GM21515 (cell line): Measurements from ENCODE around the gene GPANK1.

Source experiments
- ATAC-seq: cut with Tn5 transposase; IDR thresholded peaks from one replicate; pipeline ENCODE4 v1.9.1; 2021; ENCODE audit not compliant: unreplicated experiment

The GPANK1 gene

DNA sequence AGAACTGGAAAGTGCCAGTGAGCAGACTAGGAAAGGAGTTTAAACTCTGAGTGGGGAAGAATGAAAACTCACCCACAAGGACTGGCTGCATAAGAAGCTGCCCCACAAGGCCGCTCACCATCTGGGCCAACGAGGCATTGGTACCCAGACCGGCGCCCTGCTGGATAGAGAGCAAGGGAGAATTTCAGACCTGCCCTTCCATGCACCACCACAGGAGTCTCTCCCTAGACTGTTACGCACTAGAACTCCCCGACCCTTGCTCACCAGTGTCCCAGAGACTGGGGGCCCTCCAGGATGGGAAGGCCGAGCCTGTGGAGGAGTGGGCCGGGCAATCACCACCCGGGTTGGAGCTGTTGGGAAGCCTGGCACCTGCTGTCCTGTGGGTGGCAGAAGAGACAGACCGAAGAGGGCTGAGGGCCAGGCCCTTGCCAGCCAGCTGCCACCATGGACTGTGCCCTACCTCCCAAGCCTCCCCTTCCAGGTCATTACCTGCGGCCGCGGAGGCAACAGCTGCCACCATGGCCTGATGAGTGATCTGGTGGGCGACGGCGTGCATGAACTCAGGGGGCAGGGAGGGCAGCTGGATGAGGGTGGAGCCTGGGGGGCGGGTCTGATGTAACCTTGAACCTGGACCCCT lies 20.9 kb downstream of the GPANK1 start:
- no peak for ATAC-seq

DNA sequence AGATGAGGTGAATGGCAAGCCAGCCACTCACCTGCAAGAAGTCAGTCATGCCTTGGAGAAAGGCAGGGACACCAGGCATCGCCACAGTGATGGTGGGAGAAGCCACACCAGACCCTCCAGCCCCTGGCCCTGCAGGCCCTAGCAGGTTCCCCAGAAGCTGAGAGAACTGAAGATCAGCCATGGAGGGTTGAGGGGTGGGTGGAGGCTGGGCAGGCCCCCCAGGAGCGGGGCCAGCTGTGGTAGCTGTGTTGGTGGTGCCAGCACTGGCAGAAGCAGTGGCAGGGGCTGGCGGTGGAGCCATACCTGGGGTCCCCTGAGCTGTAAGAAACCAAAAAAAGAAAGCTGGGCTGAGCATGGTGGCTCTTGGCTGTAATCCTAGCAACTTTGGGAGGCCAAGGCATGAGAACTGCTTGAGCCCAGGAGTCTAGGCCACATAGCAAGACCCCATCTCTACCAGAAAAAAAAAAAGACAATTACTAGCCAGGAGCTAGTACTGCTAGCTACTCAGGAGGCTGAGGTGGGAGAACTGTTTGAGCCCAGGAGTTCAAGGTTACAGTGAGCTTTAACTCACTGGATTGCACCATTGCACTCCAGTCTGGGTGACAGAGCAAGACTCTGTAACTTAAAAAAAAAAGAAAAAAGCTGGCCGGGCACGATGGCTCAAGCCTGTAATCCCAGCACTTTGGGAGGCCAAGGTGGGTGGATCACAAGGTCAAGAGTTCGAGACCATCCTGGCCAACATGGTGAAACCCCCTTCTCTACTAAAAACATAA lies 21.8 kb downstream of the GPANK1 start:
- no peak for ATAC-seq

DNA sequence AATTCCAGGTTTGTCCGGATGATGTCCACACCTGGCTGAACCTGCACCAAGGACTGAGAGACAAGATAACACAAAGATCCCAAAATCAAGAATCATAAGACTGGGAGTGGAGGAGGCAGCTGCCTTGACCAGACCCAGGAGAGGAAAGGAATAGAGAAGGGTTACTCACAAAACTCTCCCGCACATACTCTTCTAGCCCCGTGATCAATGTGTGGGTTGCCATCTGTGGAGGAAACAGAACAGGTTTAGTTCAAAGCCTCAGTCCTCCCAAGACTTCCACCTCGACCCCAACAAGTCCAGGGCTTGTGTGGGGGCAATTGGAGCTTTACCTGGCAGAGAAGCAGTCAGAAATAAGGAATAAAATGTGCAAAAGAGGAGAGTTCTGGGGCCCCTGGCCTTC lies 23.4 kb downstream of the GPANK1 start:
- ATAC-seq: no peak

DNA sequence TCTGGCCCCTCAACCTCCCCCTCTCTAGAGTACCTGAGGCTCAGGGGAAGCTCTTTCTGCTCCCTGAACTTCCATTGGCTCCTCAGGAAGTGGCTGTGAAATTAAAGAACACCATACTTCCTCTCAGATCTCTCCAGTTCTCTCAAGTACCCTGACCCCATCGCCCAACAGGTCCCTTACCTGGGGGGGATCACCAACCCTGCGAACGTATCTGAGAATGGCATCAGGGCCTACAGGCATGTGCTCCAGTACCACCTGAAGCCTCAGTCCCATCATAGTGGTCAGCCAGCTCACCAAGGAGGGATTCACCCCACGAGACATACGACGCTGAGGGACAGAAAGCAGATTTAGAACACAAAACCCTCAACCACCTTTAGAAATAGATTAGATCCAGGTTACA lies 24.2 kb downstream of the GPANK1 start:
- no peak for ATAC-seq

DNA sequence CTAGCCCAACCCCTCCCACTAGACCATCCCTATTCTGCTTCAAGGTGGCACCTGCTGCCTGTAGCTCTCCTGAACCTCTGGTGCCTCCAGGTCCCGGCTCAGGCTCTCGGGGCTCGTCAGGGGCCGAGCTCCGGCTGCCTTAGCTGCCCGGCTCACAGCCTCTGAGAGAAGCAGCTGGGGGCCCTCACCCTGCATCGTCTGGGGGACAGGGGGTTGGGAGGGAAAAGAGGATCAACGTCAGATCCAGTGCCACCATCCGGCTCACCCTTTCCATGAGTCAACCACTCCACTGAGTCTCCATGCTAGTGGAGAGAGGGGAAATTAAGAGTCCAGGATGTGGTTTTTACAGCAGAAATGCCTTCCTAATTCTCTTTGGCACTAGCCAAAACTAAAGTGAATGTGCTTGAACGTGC lies 25.3 kb downstream of the GPANK1 start:
- ATAC-seq: no peak

DNA sequence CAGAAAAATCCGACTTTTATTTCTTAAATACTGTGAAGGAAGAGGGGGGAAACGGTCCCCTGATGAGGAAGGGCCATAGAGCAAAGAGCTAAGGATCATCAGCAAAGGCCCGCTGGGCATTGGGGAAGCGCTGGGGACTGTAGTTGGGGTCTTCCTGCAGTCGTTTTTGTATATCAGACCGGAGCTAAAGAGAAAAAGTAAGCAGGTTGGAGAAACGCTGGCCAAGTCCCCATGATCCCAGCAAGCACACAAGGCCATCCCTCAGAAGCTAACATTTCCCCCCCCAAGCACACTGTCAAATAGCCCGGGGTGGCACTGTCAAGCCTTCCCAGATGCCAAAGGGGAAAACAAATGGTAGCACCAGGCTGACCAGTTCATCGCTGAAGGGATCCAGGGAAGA lies 25.8 kb downstream of the GPANK1 start:
- no peak for ATAC-seq

DNA sequence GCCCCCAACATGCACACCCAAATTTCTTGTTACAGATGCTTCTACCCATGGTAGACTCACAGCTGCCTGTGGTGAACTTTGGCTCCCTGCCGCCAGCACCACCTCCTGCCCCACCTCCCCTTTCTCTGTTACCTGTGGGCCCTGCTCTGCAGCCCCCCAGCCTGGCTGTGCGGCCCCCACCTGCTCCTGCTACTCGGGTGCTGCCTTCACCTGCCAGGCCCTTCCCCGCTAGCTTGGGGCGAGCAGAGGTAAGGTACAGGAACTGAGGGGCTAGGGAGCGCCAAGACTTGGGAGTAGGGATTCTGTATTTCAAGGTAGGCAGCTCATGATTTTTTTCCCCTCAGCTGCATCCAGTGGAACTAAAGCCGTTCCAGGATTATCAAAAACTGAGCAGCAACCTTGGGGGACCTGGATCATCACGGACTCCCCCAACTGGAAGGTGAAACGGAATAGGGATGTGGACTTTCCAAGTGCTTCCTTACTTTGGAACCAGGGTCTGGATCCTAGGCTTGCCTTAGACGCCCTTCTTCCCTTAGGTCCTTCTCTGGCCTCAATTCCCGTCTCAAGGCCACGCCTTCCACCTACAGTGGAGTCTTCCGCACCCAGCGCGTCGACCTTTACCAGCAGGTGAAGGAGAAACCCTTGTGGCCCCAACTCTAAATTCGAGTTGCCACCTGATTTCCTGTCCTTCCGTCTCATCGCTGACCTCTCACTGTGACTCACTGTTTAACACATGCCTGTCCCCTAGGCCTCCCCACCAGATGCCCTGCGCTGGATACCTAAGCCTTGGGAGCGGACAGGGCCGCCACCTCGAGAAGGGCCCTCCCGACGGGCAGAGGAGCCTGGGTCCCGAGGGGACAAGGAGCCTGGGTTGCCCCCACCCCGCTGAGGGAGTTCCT lies 27.9 kb downstream of the GPANK1 start:
- ATAC-seq: no peak

DNA sequence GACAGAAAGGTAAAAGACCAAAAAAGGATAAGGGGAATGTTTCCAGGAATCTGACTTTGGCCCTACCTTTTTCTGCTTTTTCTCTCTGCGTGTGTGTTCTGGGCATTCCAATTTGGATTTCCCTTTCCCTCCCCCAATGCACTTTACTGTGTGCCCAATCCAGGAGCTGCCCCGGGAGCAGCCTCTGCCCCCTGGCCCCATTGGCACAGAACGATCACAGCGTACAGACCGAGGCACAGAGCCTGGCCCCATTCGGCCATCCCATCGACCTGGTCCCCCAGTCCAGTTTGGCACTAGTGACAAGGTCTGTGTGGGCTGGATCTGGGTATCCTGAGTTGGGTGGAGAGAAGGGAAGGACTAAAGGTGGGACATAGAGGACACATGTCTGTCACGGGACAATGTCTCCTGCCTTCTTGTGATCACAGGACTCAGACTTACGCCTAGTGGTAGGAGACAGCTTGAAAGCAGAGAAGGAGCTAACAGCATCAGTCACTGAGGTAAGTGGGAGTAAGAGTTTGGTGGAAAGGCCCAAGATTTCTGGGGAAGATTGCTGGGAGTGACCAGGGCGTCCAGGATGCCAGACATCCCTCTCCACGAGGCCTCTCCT lies 29.7 kb downstream of the GPANK1 start:
- no peak for ATAC-seq

DNA sequence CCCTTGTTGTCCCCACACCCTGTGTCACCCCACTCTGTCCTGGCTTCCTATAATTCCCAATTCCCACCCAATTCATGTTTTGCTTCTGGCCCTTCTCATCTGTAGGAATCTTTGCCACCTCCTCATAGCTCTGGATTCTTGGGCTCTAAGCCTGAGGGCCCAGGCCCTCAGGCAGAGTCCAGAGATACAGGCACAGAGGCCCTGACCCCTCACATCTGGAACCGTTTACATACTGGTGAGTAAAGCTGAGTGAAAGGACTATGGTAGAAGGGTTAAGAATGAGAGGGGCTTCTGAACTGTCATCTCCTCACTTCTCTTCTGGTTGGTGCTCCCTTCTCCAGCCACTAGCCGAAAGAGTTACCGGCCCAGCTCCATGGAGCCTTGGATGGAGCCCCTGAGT lies 30.7 kb downstream of the GPANK1 start:
- no peak for ATAC-seq

DNA sequence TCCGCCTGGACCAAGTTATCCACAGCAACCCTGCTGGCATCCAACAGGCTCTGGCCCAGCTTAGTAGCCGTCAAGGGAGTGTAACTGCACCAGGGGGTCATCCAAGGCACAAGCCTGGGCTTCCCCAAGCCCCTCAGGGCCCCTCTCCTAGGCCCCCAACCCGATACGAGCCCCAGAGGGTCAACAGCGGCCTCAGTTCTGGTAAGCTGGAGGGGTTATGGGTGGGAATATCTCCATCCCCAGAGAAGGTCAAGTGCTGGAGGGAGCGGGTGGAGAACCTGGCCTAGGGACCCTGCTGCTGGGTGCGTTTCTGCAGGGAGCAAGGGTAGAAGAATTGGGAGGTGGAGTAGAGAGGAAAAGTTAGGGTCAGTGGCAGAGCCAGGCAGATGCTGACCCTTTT lies 31.4 kb downstream of the GPANK1 start:
- no peak for ATAC-seq

DNA sequence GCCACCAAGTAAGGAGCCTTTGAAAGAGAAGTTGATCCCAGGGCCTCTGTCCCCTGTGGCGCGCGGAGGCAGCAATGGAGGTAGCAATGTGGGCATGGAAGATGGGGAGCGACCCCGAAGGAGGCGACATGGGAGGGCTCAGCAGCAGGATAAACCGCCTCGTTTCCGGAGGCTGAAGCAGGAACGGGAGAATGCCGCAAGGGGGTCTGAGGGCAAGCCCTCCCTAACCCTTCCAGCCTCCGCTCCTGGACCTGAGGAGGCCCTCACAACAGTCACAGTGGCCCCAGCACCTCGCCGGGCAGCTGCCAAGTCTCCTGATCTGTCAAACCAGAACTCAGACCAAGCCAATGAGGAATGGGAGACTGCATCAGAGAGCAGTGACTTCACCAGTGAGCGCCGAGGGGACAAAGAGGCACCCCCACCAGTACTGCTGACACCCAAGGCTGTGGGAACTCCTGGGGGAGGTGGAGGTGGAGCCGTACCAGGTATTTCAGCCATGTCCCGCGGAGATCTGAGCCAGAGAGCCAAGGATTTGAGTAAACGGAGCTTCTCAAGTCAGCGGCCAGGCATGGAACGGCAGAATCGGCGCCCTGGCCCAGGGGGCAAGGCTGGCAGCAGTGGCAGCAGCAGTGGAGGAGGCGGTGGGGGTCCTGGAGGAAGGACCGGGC lies 32.4 kb downstream of the GPANK1 start:
- ATAC-seq: no peak

DNA sequence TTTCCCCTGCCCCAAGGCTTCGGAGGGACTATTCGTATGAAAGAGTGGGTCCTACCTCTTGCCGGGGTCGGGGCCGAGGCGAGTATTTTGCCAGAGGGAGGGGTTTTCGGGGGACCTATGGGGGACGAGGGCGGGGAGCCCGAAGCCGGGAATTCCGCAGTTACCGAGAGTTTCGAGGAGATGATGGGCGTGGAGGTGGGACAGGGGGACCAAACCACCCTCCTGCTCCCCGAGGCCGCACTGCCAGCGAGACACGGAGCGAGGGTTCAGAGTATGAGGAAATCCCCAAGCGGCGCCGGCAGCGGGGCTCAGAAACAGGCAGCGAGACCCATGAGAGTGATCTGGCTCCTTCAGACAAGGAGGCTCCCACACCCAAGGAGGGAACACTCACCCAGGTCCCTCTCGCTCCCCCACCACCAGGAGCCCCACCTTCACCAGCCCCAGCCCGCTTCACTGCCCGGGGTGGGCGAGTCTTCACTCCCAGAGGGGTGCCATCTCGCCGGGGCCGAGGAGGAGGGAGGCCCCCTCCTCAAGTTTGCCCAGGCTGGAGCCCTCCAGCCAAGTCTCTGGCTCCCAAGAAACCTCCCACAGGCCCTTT lies 33.0 kb downstream of the GPANK1 start:
- ATAC-seq: no peak

DNA sequence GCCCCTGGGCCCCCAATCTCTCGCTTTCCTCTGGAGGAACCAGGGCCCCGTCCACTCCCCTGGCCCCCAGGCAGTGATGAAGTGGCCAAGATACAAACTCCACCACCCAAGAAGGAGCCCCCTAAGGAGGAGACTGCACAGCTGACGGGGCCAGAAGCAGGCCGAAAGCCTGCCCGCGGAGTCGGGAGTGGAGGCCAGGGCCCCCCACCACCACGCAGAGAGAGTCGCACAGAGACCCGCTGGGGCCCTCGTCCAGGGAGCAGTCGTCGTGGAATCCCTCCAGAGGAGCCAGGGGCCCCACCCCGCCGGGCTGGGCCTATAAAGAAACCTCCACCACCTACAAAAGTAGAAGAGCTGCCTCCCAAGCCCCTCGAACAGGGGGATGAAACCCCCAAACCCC lies 33.6 kb downstream of the GPANK1 start:
- ATAC-seq: no peak

DNA sequence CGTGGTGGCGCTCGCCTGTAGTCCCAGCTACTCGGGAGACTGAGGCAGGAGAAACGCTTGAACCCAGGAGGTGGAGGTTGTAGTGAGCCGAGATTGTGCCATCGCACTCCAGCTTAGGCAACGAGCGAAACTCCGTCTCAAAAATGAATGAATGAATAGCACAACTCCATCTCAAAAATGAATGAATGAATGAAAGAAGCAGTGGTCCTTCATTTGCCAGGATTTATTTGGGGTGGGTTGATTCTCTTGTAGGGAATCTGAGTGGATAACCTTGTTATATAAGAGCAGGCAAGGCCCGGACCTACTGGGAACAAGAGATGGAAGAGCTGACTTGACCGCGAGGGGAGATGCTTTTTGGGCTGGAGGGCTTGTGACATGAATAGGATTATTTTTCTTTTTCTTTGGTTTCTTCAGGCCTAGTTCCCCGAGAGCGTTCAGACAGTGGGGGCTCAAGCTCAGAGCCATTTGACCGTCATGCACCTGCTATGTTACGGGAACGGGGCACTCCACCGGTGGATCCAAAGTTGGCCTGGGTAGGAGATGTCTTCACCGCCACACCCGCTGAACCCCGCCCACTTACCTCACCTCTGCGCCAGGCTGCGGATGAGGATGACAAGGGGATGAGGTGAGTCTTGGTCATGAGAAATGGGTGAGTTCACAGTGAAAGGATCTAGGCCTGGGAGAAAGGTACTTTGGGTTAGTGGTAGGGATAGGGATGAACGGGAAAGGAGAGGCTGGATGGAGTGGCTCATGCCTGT lies 34.4 kb downstream of the GPANK1 start:
- no peak for ATAC-seq

DNA sequence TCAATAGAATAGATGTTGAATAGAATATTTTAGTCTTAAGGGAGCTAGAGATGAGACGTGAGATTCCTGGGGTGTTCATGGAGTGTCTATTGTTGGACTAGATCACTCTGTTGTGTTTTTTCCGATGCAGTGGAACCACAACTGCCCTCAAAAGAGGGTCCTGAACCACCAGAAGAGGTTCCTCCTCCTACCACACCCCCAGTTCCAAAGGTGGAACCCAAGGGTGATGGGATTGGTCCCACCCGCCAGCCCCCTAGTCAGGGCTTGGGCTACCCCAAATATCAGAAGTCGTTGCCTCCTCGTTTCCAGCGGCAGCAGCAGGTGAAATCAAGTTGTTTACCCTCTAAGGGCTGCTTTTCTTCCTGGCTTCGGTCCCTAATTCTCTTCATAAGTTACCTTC lies 35.8 kb downstream of the GPANK1 start:
- ATAC-seq: no peak

DNA sequence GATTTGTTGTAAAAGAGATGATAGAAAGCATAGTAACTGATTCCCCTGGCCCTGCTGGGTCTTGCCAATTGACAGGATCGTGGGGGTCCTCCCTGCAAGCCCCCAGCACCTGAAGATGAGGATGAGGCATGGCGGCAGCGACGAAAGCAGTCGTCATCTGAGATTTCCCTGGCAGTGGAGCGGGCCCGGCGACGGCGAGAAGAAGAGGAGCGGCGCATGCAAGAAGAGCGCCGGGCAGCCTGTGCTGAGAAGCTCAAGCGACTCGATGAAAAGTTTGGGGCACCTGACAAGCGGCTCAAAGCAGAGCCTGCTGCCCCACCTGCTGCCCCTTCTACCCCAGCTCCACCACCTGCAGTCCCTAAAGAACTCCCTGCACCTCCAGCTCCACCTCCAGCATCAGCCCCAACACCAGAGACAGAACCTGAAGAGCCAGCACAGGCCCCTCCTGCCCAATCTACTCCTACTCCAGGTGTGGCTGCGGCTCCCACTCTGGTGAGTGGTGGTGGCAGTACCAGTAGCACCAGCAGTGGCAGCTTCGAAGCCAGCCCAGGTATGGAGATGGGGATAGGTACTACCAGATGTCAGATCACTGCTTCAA lies 37.0 kb downstream of the GPANK1 start:
- no peak for ATAC-seq

DNA sequence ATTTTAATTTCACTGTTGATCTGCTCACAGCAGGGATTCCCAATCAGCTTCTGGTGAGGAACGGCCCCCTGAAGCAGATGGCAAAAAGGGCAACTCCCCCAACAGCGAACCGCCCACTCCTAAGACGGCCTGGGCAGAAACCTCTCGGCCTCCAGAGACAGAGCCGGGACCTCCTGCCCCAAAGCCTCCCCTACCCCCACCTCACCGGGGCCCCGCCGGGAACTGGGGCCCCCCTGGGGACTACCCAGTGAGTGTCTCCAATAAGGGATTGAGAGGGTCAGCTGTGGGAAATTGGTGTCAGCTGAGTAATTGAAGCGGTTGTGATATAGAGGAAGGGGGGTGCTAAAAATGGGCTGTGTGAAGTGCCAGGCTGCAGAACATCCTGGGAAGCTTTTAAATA lies 37.8 kb downstream of the GPANK1 start:
- ATAC-seq: no peak

DNA sequence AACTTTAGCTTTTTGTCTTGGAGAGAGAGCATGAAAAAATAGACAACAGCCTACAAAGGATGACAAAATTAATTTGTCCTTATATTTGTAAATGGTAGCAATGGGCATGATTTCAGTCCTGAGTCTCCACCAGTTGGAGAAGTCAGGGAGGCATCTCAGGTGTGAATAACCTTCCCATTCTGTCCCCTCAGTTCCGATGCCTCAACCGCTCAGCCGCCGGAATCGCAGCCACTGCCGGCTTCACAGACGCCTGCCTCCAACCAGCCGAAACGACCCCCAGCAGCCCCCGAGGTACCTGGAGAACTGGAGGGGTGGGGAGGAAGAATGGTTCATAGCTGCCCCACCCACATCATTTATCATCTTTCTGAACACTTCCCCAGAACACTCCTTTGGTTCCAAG lies 40.7 kb downstream of the GPANK1 start:
- ATAC-seq: no peak

DNA sequence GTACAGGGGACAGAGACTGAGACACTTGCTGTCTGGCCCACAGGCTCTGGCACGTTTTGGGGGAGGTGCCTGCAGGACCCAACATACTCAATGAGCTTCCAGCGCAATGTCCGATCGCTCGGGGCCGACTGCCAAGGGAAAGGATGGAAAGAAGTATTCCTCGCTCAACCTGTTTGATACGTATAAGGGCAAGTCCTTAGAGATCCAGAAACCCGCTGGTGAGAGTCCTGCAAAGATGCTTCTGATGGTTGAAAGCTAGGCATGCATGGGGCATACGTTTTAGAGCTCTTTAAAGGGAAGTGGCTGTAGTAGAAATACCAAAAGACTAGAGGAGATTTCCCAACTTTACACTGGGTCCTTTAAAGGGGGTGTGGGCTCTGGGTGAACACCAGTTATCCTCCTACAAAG lies 42.1 kb downstream of the GPANK1 start:
- ATAC-seq: no peak
